H1 (cell line): ENCODE measurements around the gene PLEKHA5.

Experiments
- CREB1 ChIP-seq: IDR thresholded peaks from 2 replicates; pipeline ENCODE4 v1.6.1; 2012; ENCODE audit warnings: inconsistent platforms
- EP300 ChIP-seq, 2 experiments: IDR thresholded peaks; 1 replicate in 1 of 2; 2 replicates in 1 of 2; pipeline ENCODE4 v1.6.1; 2011 to 2012; ENCODE audit warnings: low read depth in 2 of 2, low read length in 2 of 2, mild to moderate bottlenecking in 2 of 2, borderline replicate concordance in 1 of 2, inconsistent platforms in 1 of 2, moderate library complexity in 1 of 2
- MAFK ChIP-seq: IDR thresholded peaks from 2 replicates; pipeline ENCODE4 v1.6.1; 2012; ENCODE audit warnings: low read depth, mild to moderate bottlenecking, improper control_type of control experiment, low read length
- NANOG ChIP-seq: IDR thresholded peaks from 2 replicates; pipeline ENCODE4 v1.6.1; 2011; ENCODE audit warnings: low read length, low read depth, mild to moderate bottlenecking, inconsistent platforms; ENCODE audit not compliant: insufficient read depth, poor library complexity, severe bottlenecking
- NRF1 ChIP-seq: IDR thresholded peaks from 2 replicates; pipeline ENCODE4 v1.6.1; 2011; ENCODE audit warnings: mild to moderate bottlenecking, low read depth, low read length, improper control_type of control experiment
- ZNF274 ChIP-seq: IDR thresholded peaks from 2 replicates; pipeline ENCODE4 v1.7.0; 2012; ENCODE audit warnings: low read length, borderline replicate concordance; ENCODE audit errors: extremely low read depth
- TF ChIP-seq, protein P1 (sequence below), 3 experiments: IDR thresholded peaks; 1 replicate in 2 of 3; 2 replicates in 1 of 3; pipeline versions ENCODE4 v1.5.1 to v1.6.1; 2011; ENCODE audit warnings: low read length in 3 of 3, mild to moderate bottlenecking in 3 of 3, inconsistent platforms in 2 of 3, low read depth in 1 of 3, moderate library complexity in 1 of 3; ENCODE audit not compliant: insufficient read depth in 1 of 3; ENCODE audit errors: control extremely low read depth in 1 of 3

DNA sequence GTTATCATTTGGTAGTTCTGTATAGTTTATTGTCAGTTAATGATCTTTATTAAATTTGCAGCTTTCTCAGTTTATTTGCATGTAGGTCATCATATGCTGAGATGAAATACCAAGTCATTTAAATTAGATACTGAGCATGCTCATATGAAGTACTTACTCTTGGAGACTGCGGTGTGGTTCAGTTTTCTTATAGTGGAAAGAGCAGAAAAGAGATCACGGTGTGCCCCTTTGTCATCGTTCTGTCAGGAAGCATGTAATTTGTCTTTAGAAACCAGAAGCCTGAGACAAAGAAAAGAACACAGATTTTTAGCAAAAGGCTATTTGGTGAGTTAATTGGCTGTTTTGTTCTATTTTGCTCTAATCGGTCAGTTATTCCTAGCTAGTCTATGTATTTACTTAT lies 75.6 kb downstream of the PLEKHA5 start:
- TF ChIP-seq EP300 (IDR thresholded peaks at IDR 0.05; ENCODE audit: borderline replicate concordance in 1 of 2, low read depth in 2 of 2, low read length in 2 of 2), result no peak
- TF ChIP-seq ZNF274, result no peak
- no peak for TF ChIP-seq NANOG
- TF ChIP-seq NRF1, result no peak
- TF ChIP-seq, protein P1, sequence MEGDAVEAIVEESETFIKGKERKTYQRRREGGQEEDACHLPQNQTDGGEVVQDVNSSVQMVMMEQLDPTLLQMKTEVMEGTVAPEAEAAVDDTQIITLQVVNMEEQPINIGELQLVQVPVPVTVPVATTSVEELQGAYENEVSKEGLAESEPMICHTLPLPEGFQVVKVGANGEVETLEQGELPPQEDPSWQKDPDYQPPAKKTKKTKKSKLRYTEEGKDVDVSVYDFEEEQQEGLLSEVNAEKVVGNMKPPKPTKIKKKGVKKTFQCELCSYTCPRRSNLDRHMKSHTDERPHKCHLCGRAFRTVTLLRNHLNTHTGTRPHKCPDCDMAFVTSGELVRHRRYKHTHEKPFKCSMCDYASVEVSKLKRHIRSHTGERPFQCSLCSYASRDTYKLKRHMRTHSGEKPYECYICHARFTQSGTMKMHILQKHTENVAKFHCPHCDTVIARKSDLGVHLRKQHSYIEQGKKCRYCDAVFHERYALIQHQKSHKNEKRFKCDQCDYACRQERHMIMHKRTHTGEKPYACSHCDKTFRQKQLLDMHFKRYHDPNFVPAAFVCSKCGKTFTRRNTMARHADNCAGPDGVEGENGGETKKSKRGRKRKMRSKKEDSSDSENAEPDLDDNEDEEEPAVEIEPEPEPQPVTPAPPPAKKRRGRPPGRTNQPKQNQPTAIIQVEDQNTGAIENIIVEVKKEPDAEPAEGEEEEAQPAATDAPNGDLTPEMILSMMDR (IDR thresholded peaks at IDR 0.05; ENCODE audit: control extremely low read depth in 1 of 3, insufficient read depth in 1 of 3, low read depth in 1 of 3, low read length in 3 of 3), result no peak
- no peak for TF ChIP-seq MAFK
- TF ChIP-seq CREB1, result no peak
